Tibial artery (tissue), 4 donors: ENCODE data around the gene ROBO4.

ENCODE experiments used
- DNase-seq, 2 donors: peaks; one replicate each; pipeline ENCODE4 v3.0.0-alpha.2; 2019
- H3K27ac ChIP-seq, 2 donors: fragments of 200-600 bp; sonication (generic) in 1 of 2; 1 replicate in 1 of 2; 2 replicates in 1 of 2; pipeline ENCODE4 v1.5.1; 2018 to 2019; ENCODE audit warnings: mild to moderate bottlenecking in 1 of 2
- H3K27me3 ChIP-seq, 2 donors: fragments of 200-600 bp; sonication (generic) in 1 of 2; one replicate each; pipeline versions ENCODE4 v1.5.1 to v1.6.0; 2016 to 2019
- H3K36me3 ChIP-seq, 3 donors: fragments of 200-600 bp; sonication (generic) in 2 of 3; one replicate each; pipeline ENCODE4 v1.5.1; 2016 to 2019; ENCODE audit warnings: mild to moderate bottlenecking in 2 of 3
- H3K4me1 ChIP-seq, 4 donors: fragments of 200-600 bp; sonication (generic) in 2 of 4; 1 replicate in 3 of 4; 2 replicates in 1 of 4; pipeline ENCODE4 v1.5.1; 2016 to 2019
- H3K4me3 ChIP-seq, 2 donors: fragments of 200-600 bp; sonication (generic) in 1 of 2; 1 replicate in 1 of 2; 2 replicates in 1 of 2; pipeline ENCODE4 v1.5.1; 2018 to 2019; ENCODE audit warnings: mild to moderate bottlenecking in 2 of 2
- H3K9me3 ChIP-seq, 3 donors: fragments of 200-600 bp; sonication (generic) in 1 of 3; one replicate each; pipeline ENCODE4 v1.5.1; 2016 to 2019
- CTCF ChIP-seq, 2 experiments: fragments of 200-600 bp in 1 of 2; fragments of 450-650 bp in 1 of 2; IDR thresholded peaks; one replicate each; pipeline ENCODE4 v1.5.1; 2017 to 2019; ENCODE audit warnings: antibody characterized with exemption in 2 of 2, mild to moderate bottlenecking in 1 of 2, moderate library complexity in 1 of 2
- intact Hi-C: fragments of 100-400 bp; cut with DNase I; formaldehyde crosslinking; loops from one replicate; pipeline ENCODE4 v1.15.0; 2023; ENCODE audit warnings: low total_unique reads

Gene ROBO4

GRCh38 chr11:124897674-124898262, at the start of gene ROBO4:
TSS of gene ROBO4 (minus strand) at chr11:124897865. CDS start at chr11:124897795, 70 bp downstream.
- Histone ChIP-seq H3K27me3 (no peaks in the 10 kb centered on the region), H3K4me3 (peak within 1 kb of the TSS; percentile 4 to 20), H3K36me3 (no peaks in the 10 kb centered on the region), H3K9me3 (no peaks in the 10 kb centered on the region), H3K27ac (peak within 1 kb of the TSS; percentile 35 to 50), H3K4me1 (peaks cover 0 to 5% (median 2%) of the 10 kb centered on the region in 4 donors)
- DNase-seq, result peak; percentile 58 to 79
- no peak for TF ChIP-seq CTCF (IDR thresholded peaks at IDR 0.05)
- intact Hi-C loops, result no loop called here

- TF ChIP-seq CTCF (IDR thresholded peaks at IDR 0.05), result no peak
- Histone ChIP-seq H3K4me3 (no peak overlapping the region), H3K27me3 (peaks cover 0 to 3% of the 10 kb centered on the region in 2 donors), H3K9me3 (no peaks in the 10 kb centered on the region), H3K4me1 (no peaks in the 10 kb centered on the region), H3K27ac (no peak overlapping the region), H3K36me3 (no peaks in the 10 kb centered on the region)
- DNase-seq, result no peak
- intact Hi-C loops, result no loop called here
Observed at GRCh38 chr11:124946735-124947141, 49.1 kb upstream of the ROBO4 start.

- peaks cover 0 to 6% of the 10 kb centered on the region in 2 donors for H3K27me3 ChIP-seq
- no peak for TF ChIP-seq CTCF (IDR thresholded peaks at IDR 0.05)
- no peak overlapping the region for H3K27ac ChIP-seq
- H3K36me3 ChIP-seq, result no peaks in the 10 kb centered on the region
- intact Hi-C loops, result no loop called here
- H3K9me3 ChIP-seq, result no peaks in the 10 kb centered on the region
- no peak for DNase-seq
- no peak overlapping the region for H3K4me3 ChIP-seq
- no peaks in the 10 kb centered on the region for H3K4me1 ChIP-seq
Observed at GRCh38 chr11:124945826-124946225, 48.2 kb upstream of the ROBO4 start.

- Histone ChIP-seq H3K9me3 (no peaks in the 10 kb centered on the region), H3K27me3 (peaks cover 0 to 6% of the 10 kb centered on the region in 2 donors), H3K36me3 (no peaks in the 10 kb centered on the region), H3K4me1 (no peaks in the 10 kb centered on the region), H3K27ac (no peak overlapping the region), H3K4me3 (no peak overlapping the region)
- DNase-seq, result no peak
- no peak for TF ChIP-seq CTCF (IDR thresholded peaks at IDR 0.05)
- intact Hi-C loops, result no loop called here
Observed at GRCh38 chr11:124944565-124944964, 46.9 kb upstream of the ROBO4 start.

GRCh38 chr11:124943741-124944140, 46.1 kb upstream of the ROBO4 start:
- Histone ChIP-seq H3K4me1 (no peaks in the 10 kb centered on the region), H3K36me3 (no peaks in the 10 kb centered on the region), H3K4me3 (no peak overlapping the region), H3K9me3 (no peaks in the 10 kb centered on the region), H3K27me3 (peaks cover 0 to 6% of the 10 kb centered on the region in 2 donors), H3K27ac (no peak overlapping the region)
- intact Hi-C loops, result no loop called here
- TF ChIP-seq CTCF (IDR thresholded peaks at IDR 0.05), result no peak
- no peak for DNase-seq

- H3K4me3 ChIP-seq, result no peak overlapping the region
- TF ChIP-seq CTCF (IDR thresholded peaks at IDR 0.05), result no peak
- H3K36me3 ChIP-seq, result no peaks in the 10 kb centered on the region
- H3K27ac ChIP-seq, result no peak overlapping the region
- no peak for DNase-seq
- H3K27me3 ChIP-seq, result peaks cover 0 to 6% of the 10 kb centered on the region in 2 donors
- no peaks in the 10 kb centered on the region for H3K4me1 ChIP-seq
- intact Hi-C loops, result no loop called here
- no peaks in the 10 kb centered on the region for H3K9me3 ChIP-seq
Observed at GRCh38 chr11:124943254-124943616, 45.6 kb upstream of the ROBO4 start.
